Activated CD8-positive, alpha-beta T cell treated with anti-CD3 and anti-CD28 coated beads for 36 hours (primary cell): ENCODE data around the gene RIMBP3C. TPM values are rescaled to one million over a fixed set of nuclear protein-coding genes. Genes with fewer than 3 reads are reported as not detected.
A peak's percentile ranks its signal among the peaks of the same experiment; 100 is the strongest.

Source experiments
- ATAC-seq: fragments of 200-7000 bp; cut with Tn5 transposase; one replicate; pipeline ENCODE4 v1.10.0; 2021; ENCODE audit warnings: mild to moderate bottlenecking, moderate library complexity
- CTCF ChIA-PET: fragments of 350-600 bp; sonication (Branson Sonifier 250); formaldehyde crosslinking; loops from one replicate; lab custom pipeline; 2021; ENCODE audit warnings: antibody characterized with exemption; lab: Charles Lee
- POLR2A ChIA-PET: fragments of 350-600 bp; sonication (Branson Sonifier 250); formaldehyde crosslinking; loops from one replicate; lab custom pipeline; 2021; ENCODE audit warnings: antibody characterized with exemption; lab: Charles Lee
- DNase-seq: peaks from one replicate; pipeline ENCODE4 v3.0.0-alpha.2; 2020
- H3K27ac Mint-ChIP-seq: one replicate; pipeline ENCODE4 v1.8.0; 2021; ENCODE audit warnings: mild to moderate bottlenecking, mixed read lengths
- H3K27me3 Mint-ChIP-seq: one replicate; pipeline ENCODE4 v1.8.0; 2021; ENCODE audit warnings: mixed read lengths
- H3K36me3 Mint-ChIP-seq: one replicate; pipeline ENCODE4 v1.8.0; 2021; ENCODE audit warnings: low read depth, mixed read lengths
- H3K4me1 Mint-ChIP-seq: one replicate; pipeline ENCODE4 v1.8.0; 2021; ENCODE audit warnings: low read depth, mixed read lengths
- H3K4me3 Mint-ChIP-seq: one replicate; pipeline ENCODE4 v1.8.0; 2021; ENCODE audit warnings: mild to moderate bottlenecking, moderate library complexity, mixed read lengths
- H3K9me3 Mint-ChIP-seq: one replicate; pipeline ENCODE4 v1.8.0; 2021; ENCODE audit warnings: mixed read lengths
- intact Hi-C: fragments of 100-400 bp; cut with micrococcal nuclease; formaldehyde crosslinking; loops from one replicate; pipeline ENCODE4 v1.10.0; 2022
- total RNA-seq, 2 experiments: library from RNA; stranded (reverse); gene quantifications; one replicate each; pipeline ENCODE4 v1.2.3, GENCODE V29; 2021
- TF ChIP-seq, protein P1 (sequence below): fragments of 200-600 bp; IDR thresholded peaks from one replicate; pipeline ENCODE4 v1.8.0; 2022; ENCODE audit warnings: antibody characterized with exemption, mild to moderate bottlenecking

The RIMBP3C gene
- total RNA-seq, 2 experiments from 2014 or later, result 0.20 TPM; not detected in 1

DNA sequence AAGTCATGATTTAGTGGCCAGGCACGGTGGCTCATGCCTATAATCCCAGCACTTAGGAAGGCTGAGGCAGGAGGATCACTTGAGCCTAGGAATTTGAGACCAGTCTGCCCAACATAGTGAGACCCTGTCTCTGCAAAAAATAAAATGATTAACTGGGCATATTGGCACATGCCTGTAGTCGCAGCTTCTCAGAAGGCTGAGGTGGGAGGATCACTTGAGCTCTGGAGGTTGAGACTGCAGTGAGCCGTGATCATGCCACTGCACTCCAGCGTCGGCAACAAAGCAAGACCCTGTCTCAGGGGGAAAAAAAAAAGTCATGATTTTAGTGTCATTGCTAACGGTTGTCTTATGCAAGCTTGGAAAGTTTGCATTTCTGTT, 28.2 kb upstream of the RIMBP3C start:
- peaks cover 10% of the 10 kb centered on the region for H3K36me3 Mint-ChIP-seq
- TF ChIP-seq, protein P1, sequence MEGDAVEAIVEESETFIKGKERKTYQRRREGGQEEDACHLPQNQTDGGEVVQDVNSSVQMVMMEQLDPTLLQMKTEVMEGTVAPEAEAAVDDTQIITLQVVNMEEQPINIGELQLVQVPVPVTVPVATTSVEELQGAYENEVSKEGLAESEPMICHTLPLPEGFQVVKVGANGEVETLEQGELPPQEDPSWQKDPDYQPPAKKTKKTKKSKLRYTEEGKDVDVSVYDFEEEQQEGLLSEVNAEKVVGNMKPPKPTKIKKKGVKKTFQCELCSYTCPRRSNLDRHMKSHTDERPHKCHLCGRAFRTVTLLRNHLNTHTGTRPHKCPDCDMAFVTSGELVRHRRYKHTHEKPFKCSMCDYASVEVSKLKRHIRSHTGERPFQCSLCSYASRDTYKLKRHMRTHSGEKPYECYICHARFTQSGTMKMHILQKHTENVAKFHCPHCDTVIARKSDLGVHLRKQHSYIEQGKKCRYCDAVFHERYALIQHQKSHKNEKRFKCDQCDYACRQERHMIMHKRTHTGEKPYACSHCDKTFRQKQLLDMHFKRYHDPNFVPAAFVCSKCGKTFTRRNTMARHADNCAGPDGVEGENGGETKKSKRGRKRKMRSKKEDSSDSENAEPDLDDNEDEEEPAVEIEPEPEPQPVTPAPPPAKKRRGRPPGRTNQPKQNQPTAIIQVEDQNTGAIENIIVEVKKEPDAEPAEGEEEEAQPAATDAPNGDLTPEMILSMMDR, result no peak
- ATAC-seq (no peak), DNase-seq (no peak)
- ChIA-PET CTCF (interaction anchor here (1.3 to 1.8 kb wide), 4 partner anchors 8 to 63 kb away, joined by 4 to 6 read pairs (median 5); no protein-coding TSS in a partner anchor), POLR2A (interaction anchor here (0.6 to 2.0 kb wide), 4 partner anchors 8 to 62 kb away, joined by 3 to 6 read pairs (median 4); no protein-coding TSS in a partner anchor)
- peaks cover 46% of the 10 kb centered on the region for H3K4me1 Mint-ChIP-seq
- no peak overlapping the region for H3K4me3 Mint-ChIP-seq
- no peak overlapping the region for H3K27ac Mint-ChIP-seq
- no peaks in the 10 kb centered on the region for H3K9me3 Mint-ChIP-seq
- H3K27me3 Mint-ChIP-seq, result no peaks in the 10 kb centered on the region
- intact Hi-C loops, result no loop called here

GRCh38 chr22:21573750-21574494, 22.7 kb upstream of the RIMBP3C start:
- ATAC-seq (no peak), DNase-seq (no peak)
- Mint-ChIP-seq H3K36me3 (peaks cover 31% of the 10 kb centered on the region), H3K4me1 (peaks cover 69% of the 10 kb centered on the region), H3K27me3 (no peaks in the 10 kb centered on the region), H3K4me3 (no peak overlapping the region), H3K27ac (peak overlapping the region; percentile 1), H3K9me3 (no peaks in the 10 kb centered on the region)
- intact Hi-C loops, result no loop called here
- ChIA-PET POLR2A (interaction anchor here (0.7 to 1.7 kb wide), 4 partner anchors 12 to 55 kb away, joined by 3 to 7 read pairs (median 4); no protein-coding TSS in a partner anchor), CTCF (interaction anchor here (0.8 to 2.6 kb wide), 5 partner anchors 11 to 69 kb away, joined by 4 to 7 read pairs (median 4); partner anchors contain the start of gene SDF2L1)
- TF ChIP-seq, protein P1, result no peak

DNA sequence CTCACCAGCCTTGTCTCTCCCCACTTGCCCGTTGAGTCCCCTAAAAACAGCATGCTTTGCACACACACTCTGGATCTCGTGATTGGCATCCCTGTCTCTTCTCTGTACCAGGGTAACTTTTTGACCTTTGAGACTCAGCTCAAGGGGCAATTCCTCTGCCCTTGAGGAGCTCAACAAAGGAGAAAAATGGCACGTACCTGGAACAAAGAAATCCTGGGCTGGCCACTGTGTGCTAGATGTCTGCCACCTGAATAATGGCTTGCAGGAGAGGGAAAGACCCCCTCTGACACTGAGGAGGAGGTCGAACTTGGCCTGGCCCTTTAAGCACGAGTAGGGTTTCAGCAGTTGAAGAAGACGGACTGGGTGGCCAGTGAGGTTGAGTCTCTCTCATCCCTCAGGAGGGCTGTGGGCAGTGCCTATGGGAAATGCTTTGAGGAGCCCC, 22.1 kb upstream of the RIMBP3C start:
- CTCF ChIA-PET, result interaction anchor here (1.3 to 2.6 kb wide), 2 partner anchors 29 to 70 kb away, joined by 6 to 7 read pairs; partner anchors contain the start of gene SDF2L1
- POLR2A ChIA-PET, result interaction anchor here (1.4 to 1.7 kb wide), 2 partner anchors 15 to 56 kb away, joined by 4 to 7 read pairs; no protein-coding TSS in a partner anchor
- Mint-ChIP-seq H3K9me3 (no peaks in the 10 kb centered on the region), H3K27ac (no peak overlapping the region), H3K4me1 (peaks cover 70% of the 10 kb centered on the region), H3K4me3 (no peak overlapping the region), H3K36me3 (peaks cover 33% of the 10 kb centered on the region), H3K27me3 (no peaks in the 10 kb centered on the region)
- no peak for ATAC-seq
- intact Hi-C loops, result no loop called here
- DNase-seq, result no peak
- TF ChIP-seq, protein P1, result no peak

- Mint-ChIP-seq H3K4me1 (peaks cover 64% of the 10 kb centered on the region), H3K4me3 (no peak overlapping the region), H3K27me3 (no peaks in the 10 kb centered on the region), H3K27ac (peak overlapping the region; percentile 62), H3K36me3 (peaks cover 28% of the 10 kb centered on the region), H3K9me3 (no peaks in the 10 kb centered on the region)
- TF ChIP-seq, protein P1, result no peak
- POLR2A ChIA-PET, result interaction anchor here (0.9 to 1.4 kb wide), 3 partner anchors 10 to 15 kb away, joined by 3 to 4 read pairs (median 3); no protein-coding TSS in a partner anchor
- no peak for ATAC-seq
- intact Hi-C loops, result no loop called here
- no peak for DNase-seq
- CTCF ChIA-PET, result no interaction called here
Observed at GRCh38 chr22:21571679-21572078, 20.4 kb upstream of the RIMBP3C start.

DNA sequence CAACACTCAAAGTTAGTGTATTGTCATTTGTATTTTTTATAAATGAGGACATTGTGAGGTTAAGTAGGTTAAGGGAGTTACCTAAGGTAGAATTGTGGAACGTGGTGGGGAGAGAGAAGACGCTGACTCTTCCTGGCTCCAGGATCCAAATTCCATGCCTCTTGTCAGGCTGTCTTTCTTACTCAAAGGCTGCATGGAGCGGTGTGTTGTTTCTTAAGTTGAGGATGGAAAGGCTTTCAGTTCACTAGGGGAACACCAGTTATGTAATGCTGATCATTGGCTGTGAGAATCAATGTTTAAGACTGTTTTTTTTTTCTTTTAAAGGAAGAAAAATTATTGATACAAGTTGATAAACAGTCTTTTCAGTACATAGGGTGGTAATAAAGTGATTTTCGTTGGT, 19.1 kb upstream of the RIMBP3C start:
- no peak for ATAC-seq
- Mint-ChIP-seq H3K27ac (peak overlapping the region; percentile 52), H3K4me3 (peak overlapping the region; percentile 8), H3K9me3 (no peaks in the 10 kb centered on the region), H3K4me1 (peaks cover 61% of the 10 kb centered on the region), H3K36me3 (peaks cover 28% of the 10 kb centered on the region), H3K27me3 (no peaks in the 10 kb centered on the region)
- ChIA-PET POLR2A (interaction anchor here (1.0 to 2.9 kb wide), 3 partner anchors 11 to 59 kb away, joined by 3 to 13 read pairs (median 3); partner anchors contain the start of gene YDJC), CTCF (interaction anchor here (0.6 to 0.8 kb wide), 2 partner anchors 56 to 59 kb away, joined by 3 read pairs; no protein-coding TSS in a partner anchor)
- intact Hi-C loops, result no loop called here
- no peak for DNase-seq
- TF ChIP-seq, protein P1, result no peak
